ENCODE results near the gene CCDC192.

Gene CCDC192

GRCh38 chr5:127809533-127809932 is 106.3 kb downstream of the CCDC192 start:
- Histone ChIP-seq H3K9me3 (ENCODE audit: control insufficient read depth, insufficient read depth, low read depth, low read length) (no peaks in the 10 kb centered on the region), H3K4me1 (ENCODE audit: control insufficient read depth, insufficient read depth, low read length) (no peaks in the 10 kb centered on the region), H3K4me3 (ENCODE audit: low read depth, low read length) (no peak overlapping the region), H3K36me3 (ENCODE audit: control insufficient read depth in 2 of 2, insufficient read depth in 1 of 2, low read length in 2 of 2) (no peaks in the 10 kb centered on the region), H3K27ac (ENCODE audit: extremely low read depth, low read depth, low read length) (no peak overlapping the region)
- POLR2A ChIA-PET: no interaction called here
- no peak for TF ChIP-seq RBAK (tag by site-specific recombination; IDR thresholded peaks at IDR 0.05)
- TF ChIP-seq ZNF571 (tag by site-specific recombination; IDR thresholded peaks at IDR 0.05): no peak
- TF ChIP-seq ZNF157 (tag by site-specific recombination; IDR thresholded peaks at IDR 0.05): no peak
- TF ChIP-seq, protein P1, sequence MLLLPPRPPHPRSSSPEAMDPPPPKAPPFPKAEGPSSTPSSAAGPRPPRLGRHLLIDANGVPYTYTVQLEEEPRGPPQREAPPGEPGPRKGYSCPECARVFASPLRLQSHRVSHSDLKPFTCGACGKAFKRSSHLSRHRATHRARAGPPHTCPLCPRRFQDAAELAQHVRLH (tag by site-specific recombination; IDR thresholded peaks at IDR 0.05): no peak
- TF ChIP-seq ZNF707 (tag by site-specific recombination; IDR thresholded peaks at IDR 0.05): no peak
- TF ChIP-seq ZBTB7A (tag by site-specific recombination; IDR thresholded peaks at IDR 0.05; ENCODE audit: low read depth): no peak
- no peak for TF ChIP-seq EGR2 (tag by site-specific recombination; IDR thresholded peaks at IDR 0.05; ENCODE audit: low read depth)
- TF ChIP-seq ZBTB1 (tag by site-specific recombination; IDR thresholded peaks at IDR 0.05): no peak
- CTCF ChIA-PET: no interaction called here

DNA sequence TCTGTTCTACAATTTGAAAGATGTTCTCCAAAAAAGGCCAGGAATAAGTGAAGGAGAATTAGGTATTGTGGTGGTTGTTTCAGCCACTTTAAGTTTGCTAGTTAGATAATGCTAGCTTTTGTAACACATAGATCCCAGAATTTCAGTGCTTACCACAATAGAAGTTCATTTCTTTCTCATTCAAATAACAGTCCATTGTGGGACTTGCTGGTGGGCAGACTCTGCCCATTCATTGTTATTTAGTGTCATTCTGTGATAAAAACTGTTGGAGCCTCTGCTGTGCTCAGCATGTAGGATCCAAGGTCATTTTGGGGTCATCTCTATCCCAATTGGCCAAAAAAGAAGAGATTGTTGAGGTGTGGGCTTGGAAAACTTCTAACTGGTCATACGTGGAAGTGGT is 106.8 kb downstream of the CCDC192 start:
- ChIA-PET POLR2A (no interaction called here), CTCF (no interaction called here)
- TF ChIP-seq ZNF280C (tag by site-specific recombination; IDR thresholded peaks at IDR 0.05) (no peak), ZNF48 (tag by site-specific recombination; IDR thresholded peaks at IDR 0.05) (no peak)
- Histone ChIP-seq H3K4me1 (ENCODE audit: control insufficient read depth, insufficient read depth, low read length) (no peaks in the 10 kb centered on the region), H3K9me3 (ENCODE audit: control insufficient read depth, insufficient read depth, low read depth, low read length) (no peaks in the 10 kb centered on the region), H3K36me3 (ENCODE audit: control insufficient read depth in 2 of 2, insufficient read depth in 1 of 2, low read length in 2 of 2) (no peaks in the 10 kb centered on the region), H3K4me3 (ENCODE audit: low read depth, low read length) (no peak overlapping the region), H3K27ac (ENCODE audit: extremely low read depth, low read depth, low read length) (no peak overlapping the region)

- Histone ChIP-seq H3K4me3 (ENCODE audit: low read depth, low read length) (no peak overlapping the region), H3K9me3 (ENCODE audit: control insufficient read depth, insufficient read depth, low read depth, low read length) (no peaks in the 10 kb centered on the region), H3K27ac (ENCODE audit: extremely low read depth, low read depth, low read length) (no peak overlapping the region), H3K36me3 (ENCODE audit: control insufficient read depth in 2 of 2, insufficient read depth in 1 of 2, low read length in 2 of 2) (no peaks in the 10 kb centered on the region), H3K4me1 (ENCODE audit: control insufficient read depth, insufficient read depth, low read length) (no peaks in the 10 kb centered on the region)
- POLR2A ChIA-PET: no interaction called here
- CTCF ChIA-PET: no interaction called here
- TF ChIP-seq ZSCAN5A (tag by site-specific recombination; IDR thresholded peaks at IDR 0.05) (no peak), GLIS2 (tag by site-specific recombination; IDR thresholded peaks at IDR 0.05) (no peak)
Observed at GRCh38 chr5:127810707-127811490, 107.7 kb downstream of the CCDC192 start.

DNA sequence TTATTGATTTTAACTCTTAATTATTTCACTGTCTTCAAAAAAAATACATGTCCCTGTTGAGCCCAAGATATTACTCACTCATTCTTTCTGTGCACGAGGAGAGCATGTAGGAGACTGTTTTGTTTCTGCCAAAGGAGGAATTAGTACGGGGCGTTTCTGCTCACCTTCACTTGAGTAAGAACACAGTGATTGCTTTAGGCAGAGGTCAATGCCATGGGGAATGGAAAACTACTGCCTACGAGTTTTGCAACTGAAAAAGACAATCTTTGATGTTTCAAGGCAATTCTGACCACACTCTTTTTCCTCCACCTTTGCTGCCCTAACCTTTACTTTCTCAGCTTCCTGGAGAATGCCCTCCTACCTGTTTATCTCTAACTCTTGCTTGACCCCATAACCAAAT is 109.4 kb downstream of the CCDC192 start:
- no peaks in the 10 kb centered on the region for H3K4me1 ChIP-seq (ENCODE audit: control insufficient read depth, insufficient read depth, low read length)
- POLR2A ChIA-PET: no interaction called here
- CTCF ChIA-PET: interaction anchor here (1.0 kb wide), 1 partner anchor 8 kb away, joined by 3 read pairs; no protein-coding TSS in a partner anchor
- H3K4me3 ChIP-seq (ENCODE audit: low read depth, low read length): no peak overlapping the region
- TF ChIP-seq ZNF610 (tag by site-specific recombination; IDR thresholded peaks at IDR 0.05; ENCODE audit: borderline replicate concordance) (no peak), SETDB1 (IDR thresholded peaks at IDR 0.05; ENCODE audit: insufficient read length, low read length) (no peak), ZNF837 (tag by site-specific recombination; IDR thresholded peaks at IDR 0.05) (no peak)
- H3K9me3 ChIP-seq (ENCODE audit: control insufficient read depth, insufficient read depth, low read depth, low read length): no peaks in the 10 kb centered on the region
- no peaks in the 10 kb centered on the region for H3K36me3 ChIP-seq (ENCODE audit: control insufficient read depth in 2 of 2, insufficient read depth in 1 of 2, low read length in 2 of 2)
- H3K27ac ChIP-seq (ENCODE audit: extremely low read depth, low read depth, low read length): no peak overlapping the region
